ENCODE data around the gene MAP3K12. TPM values are rescaled to one million over a fixed set of nuclear protein-coding genes. Genes with fewer than 3 reads are reported as not detected.
A peak's percentile ranks its signal among the peaks of the same experiment; 100 is the strongest.

Gene MAP3K12
- total and polyA plus RNA-seq, 2 experiments from 2014 or later = 6.6 to 17.9 TPM

DNA sequence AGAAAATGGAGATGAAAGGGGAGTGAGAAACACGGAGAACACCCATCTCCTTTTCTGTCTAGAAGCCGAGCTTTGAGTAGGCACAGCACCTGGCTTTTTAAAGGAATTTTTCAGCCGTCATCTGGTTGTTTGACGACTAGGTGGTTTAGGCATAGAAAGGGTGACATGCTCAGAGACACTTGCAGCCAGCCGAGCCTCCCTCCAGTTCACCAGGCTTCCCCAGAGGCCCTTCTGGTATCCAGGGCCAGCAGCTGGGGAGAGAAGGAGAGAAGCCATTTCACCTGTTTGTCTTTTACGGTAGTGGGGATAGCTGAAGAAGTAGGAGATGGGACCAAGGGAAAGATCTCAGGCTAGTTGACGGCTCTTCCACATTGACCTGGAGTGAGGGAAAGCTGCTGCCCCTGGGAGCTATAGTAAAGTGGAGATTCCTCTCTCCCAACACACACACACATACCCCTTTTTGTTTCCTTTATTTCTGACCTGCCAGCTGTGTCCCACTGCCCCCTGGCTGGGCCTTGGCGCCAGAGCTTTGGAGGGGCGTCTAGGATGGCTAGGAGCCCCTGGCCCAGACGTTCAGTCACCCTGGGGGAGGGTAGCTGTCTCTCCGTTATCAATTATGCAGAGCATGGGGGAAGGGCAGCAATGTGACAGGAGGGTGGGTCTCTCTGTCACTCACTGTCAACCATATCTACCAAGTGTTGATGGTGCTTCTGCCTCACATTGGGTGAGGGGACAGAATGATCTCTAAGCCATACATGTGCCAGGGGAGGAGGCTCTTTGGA is 5.5 kb downstream of the MAP3K12 start:
- peak; percentile 40 for DNase-seq (ENCODE audit: low spot score)
- peaks cover 35% of the 10 kb centered on the region for H3K4me1 ChIP-seq (ENCODE audit: insufficient read depth)
- peaks cover 3% of the 10 kb centered on the region; the same call in 2 of the 3 replicates for H3K36me3 Mint-ChIP-seq (ENCODE audit: low read depth)

GRCh38 chr12:53492830-53493609 is 6.2 kb downstream of the MAP3K12 start:
- Mint-ChIP-seq H3K4me3 (peak overlapping the region; percentile 92), H3K9me3 (no peaks in the 10 kb centered on the region; the same call in 2 of the 3 replicates), H3K27me3 (ENCODE audit: insufficient read depth, low read depth, poor library complexity) (peaks cover 10% of the 10 kb centered on the region), H3K36me3 (ENCODE audit: low read depth) (peaks cover 3% of the 10 kb centered on the region; the same call in 2 of the 3 replicates), H3K4me1 (peaks cover 48% of the 10 kb centered on the region), H3K27ac (peak overlapping the region; percentile 95)
- Histone ChIP-seq H3K9me2 (ENCODE audit: insufficient read depth) (no peaks in the 10 kb centered on the region), H3K36me3 (ENCODE audit: insufficient read depth) (no peaks in the 10 kb centered on the region), H3K4me3 (peak overlapping the region; percentile 82), H3K27ac (ENCODE audit: low read depth) (peak overlapping the region; percentile 91), H3K79me2 (replicated peaks; ENCODE audit: insufficient read depth) (peaks cover 12% of the 10 kb centered on the region; the same call in 1 of the 2 replicates), H3F3A (replicated peaks; ENCODE audit: low read depth) (peaks cover 9% of the 10 kb centered on the region; the same call in 1 of the 2 replicates), H3K4me1 (ENCODE audit: insufficient read depth) (peaks cover 28% of the 10 kb centered on the region), H2AFZ (peak overlapping the region; percentile 92), H3K4me2 (peak overlapping the region; percentile 98), H4K20me1 (replicated peaks; ENCODE audit: insufficient read depth) (peaks cover 8% of the 10 kb centered on the region; the same call in 1 of the 2 replicates), H3K27me3 (ENCODE audit: insufficient read depth) (no peaks in the 10 kb centered on the region)
- ATAC-seq (peak; percentile 75), DNase-seq (ENCODE audit: low spot score) (peak; percentile 97)
- TF ChIP-seq, protein P1, sequence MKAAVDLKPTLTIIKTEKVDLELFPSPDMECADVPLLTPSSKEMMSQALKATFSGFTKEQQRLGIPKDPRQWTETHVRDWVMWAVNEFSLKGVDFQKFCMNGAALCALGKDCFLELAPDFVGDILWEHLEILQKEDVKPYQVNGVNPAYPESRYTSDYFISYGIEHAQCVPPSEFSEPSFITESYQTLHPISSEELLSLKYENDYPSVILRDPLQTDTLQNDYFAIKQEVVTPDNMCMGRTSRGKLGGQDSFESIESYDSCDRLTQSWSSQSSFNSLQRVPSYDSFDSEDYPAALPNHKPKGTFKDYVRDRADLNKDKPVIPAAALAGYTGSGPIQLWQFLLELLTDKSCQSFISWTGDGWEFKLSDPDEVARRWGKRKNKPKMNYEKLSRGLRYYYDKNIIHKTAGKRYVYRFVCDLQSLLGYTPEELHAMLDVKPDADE (IDR thresholded peaks at IDR 0.05) = peak; percentile 34
- TF ChIP-seq ZNF462 (CRISPR knock-in tag; IDR thresholded peaks at IDR 0.05) = no peak
- no peak for TF ChIP-seq EZH2 (IDR thresholded peaks at IDR 0.05; ENCODE audit: low read depth, unreplicated experiment)
- peak; percentile 65 for TF ChIP-seq POLR2AphosphoS5 (IDR thresholded peaks at IDR 0.05; ENCODE audit: low read depth)

More for the DNA sequence above, 5.5 kb downstream of the MAP3K12 start:
- ATAC-seq = no peak
- Histone ChIP-seq H3K27me3 (ENCODE audit: insufficient read depth) (no peaks in the 10 kb centered on the region), H3K4me3 (peak overlapping the region; percentile 82), H3K9me2 (ENCODE audit: insufficient read depth) (no peaks in the 10 kb centered on the region), H3K79me2 (replicated peaks; ENCODE audit: insufficient read depth) (peaks cover 17% of the 10 kb centered on the region; the same call in 1 of the 2 replicates), H3K27ac (ENCODE audit: low read depth) (peak overlapping the region; percentile 88), H3K4me2 (peak overlapping the region; percentile 98), H3K36me3 (ENCODE audit: insufficient read depth) (no peaks in the 10 kb centered on the region), H4K20me1 (replicated peaks; ENCODE audit: insufficient read depth) (peaks cover 8% of the 10 kb centered on the region; the same call in 1 of the 2 replicates), H3F3A (replicated peaks; ENCODE audit: low read depth) (peaks cover 9% of the 10 kb centered on the region; the same call in 1 of the 2 replicates), H2AFZ (peak overlapping the region; percentile 92)
- H3K4me1 Mint-ChIP-seq = peaks cover 56% of the 10 kb centered on the region
- peaks cover 17% of the 10 kb centered on the region for H3K27me3 Mint-ChIP-seq (ENCODE audit: insufficient read depth, low read depth, poor library complexity)
- peak overlapping the region; percentile 95 for H3K27ac Mint-ChIP-seq
- peak overlapping the region; percentile 92 for H3K4me3 Mint-ChIP-seq
- peak in 1 of 2 experiments; percentile 26; a peak in 1 of 4 replicates for TF ChIP-seq CTCF (conservative IDR thresholded peaks at IDR 0.05; ENCODE audit: low read depth in 2 of 2)
- no peak for TF ChIP-seq POLR2AphosphoS5 (IDR thresholded peaks at IDR 0.05; ENCODE audit: low read depth)
- H3K9me3 Mint-ChIP-seq = peaks cover 2% of the 10 kb centered on the region; the same call in 2 of the 3 replicates

All from GM23338 (cell line).